Gastroesophageal sphincter (tissue), 4 donors: ENCODE results near the gene MSS51. TPM values are rescaled to one million over a fixed set of nuclear protein-coding genes. Genes with fewer than 3 reads are reported as not detected.

Experiments used
- ATAC-seq: fragments of 150-250 bp; one replicate; pipeline ENCODE4 v1.9.1; 2016; ENCODE audit warnings: mild to moderate bottlenecking, moderate library complexity
- H3K27ac ChIP-seq, 4 donors: fragments of 200-600 bp; sonication (generic) in 3 of 4; 1 replicate in 3 of 4; 2 replicates in 1 of 4; pipeline ENCODE4 v1.5.1; 2016 to 2019
- H3K27me3 ChIP-seq: fragments of 200-600 bp; sonication (generic); one replicate; pipeline ENCODE4 v1.5.1; 2019
- H3K36me3 ChIP-seq, 2 donors: fragments of 200-600 bp; sonication (generic); one replicate each; pipeline ENCODE4 v1.5.1; 2019; ENCODE audit warnings: control low read depth in 1 of 2
- H3K4me1 ChIP-seq, 3 donors: fragments of 200-600 bp; sonication (generic); 1 replicate in 2 of 3; 2 replicates in 1 of 3; pipeline ENCODE4 v1.5.1; 2016 to 2019; ENCODE audit warnings: control low read depth in 2 of 3
- H3K4me3 ChIP-seq, 2 donors: fragments of 200-600 bp; sonication (generic); one replicate each; pipeline ENCODE4 v1.5.1; 2019; ENCODE audit warnings: mild to moderate bottlenecking in 1 of 2, moderate library complexity in 1 of 2
- H3K9me3 ChIP-seq, 3 donors: fragments of 200-600 bp; sonication (generic); one replicate each; pipeline ENCODE4 v1.5.1; 2017 to 2019; ENCODE audit warnings: control low read depth in 2 of 3
- EP300 ChIP-seq: sonication (generic); formaldehyde crosslinking; IDR thresholded peaks from one replicate; pipeline ENCODE4 v1.6.1; 2017; ENCODE audit warnings: antibody characterized with exemption, mild to moderate bottlenecking
- POLR2A ChIP-seq, 2 donors: fragments of 450-650 bp; IDR thresholded peaks; one replicate each; pipeline ENCODE4 v1.6.1; 2017; ENCODE audit warnings: antibody characterized with exemption in 2 of 2, mild to moderate bottlenecking in 2 of 2, moderate library complexity in 1 of 2
- POLR2AphosphoS5 ChIP-seq: sonication (generic); formaldehyde crosslinking; IDR thresholded peaks from one replicate; pipeline ENCODE4 v1.6.1; 2017; ENCODE audit warnings: antibody characterized with exemption
- WGBS, 2 donors: methylation state at CpG; one replicate each; pipeline ENCODE4 v1.1.5; 2018; ENCODE audit warnings: low coverage in 1 of 2; 5-methylcytosine and 5-hydroxymethylcytosine counted together
- total RNA-seq, 4 donors: library from RNA; depleted of rRNA; stranded (reverse); fragments of >200 nt; gene quantifications; one replicate each; pipeline ENCODE4 v1.1.0, GENCODE V29; 2016
- TF ChIP-seq, protein P1 (sequence below), 4 experiments: fragments of 200-600 bp in 2 of 4; fragments of 450-650 bp in 2 of 4; sonication (generic) in 1 of 4; IDR thresholded peaks; one replicate each; pipeline ENCODE4 v1.5.1; 2017 to 2019; ENCODE audit warnings: antibody characterized with exemption in 4 of 4, mild to moderate bottlenecking in 2 of 4, moderate library complexity in 2 of 4

Gene MSS51
- total RNA-seq, 4 donors from 2014 or later: 0.32 to 3.9 (median 2.4) TPM

GRCh38 chr10:73467206-73467605, 33.8 kb upstream of the MSS51 start:
- H3K4me1 ChIP-seq: peaks cover 0 to 41% (median 3%) of the 10 kb centered on the region in 3 donors
- H3K9me3 ChIP-seq: no peaks in the 10 kb centered on the region
- WGBS, 2 donors: 80% methylated on average over 2 of the region's 2 CpGs; no CpG with 5 or more reads in 1 of the 2 donors
- H3K27me3 ChIP-seq: no peaks in the 10 kb centered on the region
- ATAC-seq: no peak
- no peak for TF ChIP-seq EP300
- TF ChIP-seq, protein P1, sequence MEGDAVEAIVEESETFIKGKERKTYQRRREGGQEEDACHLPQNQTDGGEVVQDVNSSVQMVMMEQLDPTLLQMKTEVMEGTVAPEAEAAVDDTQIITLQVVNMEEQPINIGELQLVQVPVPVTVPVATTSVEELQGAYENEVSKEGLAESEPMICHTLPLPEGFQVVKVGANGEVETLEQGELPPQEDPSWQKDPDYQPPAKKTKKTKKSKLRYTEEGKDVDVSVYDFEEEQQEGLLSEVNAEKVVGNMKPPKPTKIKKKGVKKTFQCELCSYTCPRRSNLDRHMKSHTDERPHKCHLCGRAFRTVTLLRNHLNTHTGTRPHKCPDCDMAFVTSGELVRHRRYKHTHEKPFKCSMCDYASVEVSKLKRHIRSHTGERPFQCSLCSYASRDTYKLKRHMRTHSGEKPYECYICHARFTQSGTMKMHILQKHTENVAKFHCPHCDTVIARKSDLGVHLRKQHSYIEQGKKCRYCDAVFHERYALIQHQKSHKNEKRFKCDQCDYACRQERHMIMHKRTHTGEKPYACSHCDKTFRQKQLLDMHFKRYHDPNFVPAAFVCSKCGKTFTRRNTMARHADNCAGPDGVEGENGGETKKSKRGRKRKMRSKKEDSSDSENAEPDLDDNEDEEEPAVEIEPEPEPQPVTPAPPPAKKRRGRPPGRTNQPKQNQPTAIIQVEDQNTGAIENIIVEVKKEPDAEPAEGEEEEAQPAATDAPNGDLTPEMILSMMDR (IDR thresholded peaks at IDR 0.05): no peak
- no peak for TF ChIP-seq POLR2AphosphoS5
- TF ChIP-seq POLR2A (IDR thresholded peaks at IDR 0.05): no peak
- H3K27ac ChIP-seq: no peak overlapping the region
- H3K36me3 ChIP-seq: peaks cover 0 to 76% of the 10 kb centered on the region in 2 donors
- no peak overlapping the region for H3K4me3 ChIP-seq

DNA sequence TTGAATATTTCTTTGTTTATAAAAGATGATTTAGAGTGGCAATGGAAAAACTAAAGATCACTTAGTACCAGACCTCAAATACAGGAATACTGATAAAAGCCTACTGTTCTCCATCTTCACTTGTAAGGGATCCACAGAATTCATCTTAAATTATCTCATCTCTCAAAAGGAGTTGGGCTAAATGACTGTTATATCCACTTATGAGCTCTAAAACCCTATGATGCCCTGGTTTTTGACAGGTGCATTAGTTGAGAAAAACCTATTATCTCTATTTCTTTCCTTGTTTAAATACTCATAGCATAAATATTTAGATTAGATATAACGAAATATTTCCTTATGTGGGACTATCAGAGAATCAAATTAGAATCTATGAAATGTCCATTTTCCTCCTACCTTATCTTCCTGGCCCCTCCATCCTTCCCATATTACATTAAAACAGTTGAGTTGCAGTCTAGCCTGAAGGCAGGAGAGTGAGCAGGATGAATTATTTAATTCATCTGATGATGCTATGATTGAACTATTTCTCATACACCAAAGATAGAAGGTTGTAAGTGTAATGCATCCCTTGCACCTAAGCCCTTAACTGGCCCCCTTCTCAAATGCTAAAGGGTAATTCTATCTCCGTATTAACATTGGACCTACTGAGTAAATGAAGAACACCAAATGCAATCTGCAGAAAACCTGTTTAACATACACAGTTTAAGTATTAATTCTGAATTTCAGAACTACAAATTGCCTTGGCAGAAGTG, 32.8 kb upstream of the MSS51 start:
- Histone ChIP-seq H3K4me1 (peaks cover 0 to 32% (median 0%) of the 10 kb centered on the region in 3 donors), H3K4me3 (no peak overlapping the region), H3K36me3 (peaks cover 0 to 75% of the 10 kb centered on the region in 2 donors), H3K27ac (no peak overlapping the region), H3K27me3 (no peaks in the 10 kb centered on the region), H3K9me3 (no peaks in the 10 kb centered on the region)
- 58 to 65% methylated on average over 2 of the region's 2 CpGs for WGBS, 2 donors
- no peak for TF ChIP-seq POLR2A (IDR thresholded peaks at IDR 0.05)
- no peak for TF ChIP-seq POLR2AphosphoS5
- TF ChIP-seq, protein P1 (IDR thresholded peaks at IDR 0.05): no peak
- no peak for TF ChIP-seq EP300
- ATAC-seq: no peak

DNA sequence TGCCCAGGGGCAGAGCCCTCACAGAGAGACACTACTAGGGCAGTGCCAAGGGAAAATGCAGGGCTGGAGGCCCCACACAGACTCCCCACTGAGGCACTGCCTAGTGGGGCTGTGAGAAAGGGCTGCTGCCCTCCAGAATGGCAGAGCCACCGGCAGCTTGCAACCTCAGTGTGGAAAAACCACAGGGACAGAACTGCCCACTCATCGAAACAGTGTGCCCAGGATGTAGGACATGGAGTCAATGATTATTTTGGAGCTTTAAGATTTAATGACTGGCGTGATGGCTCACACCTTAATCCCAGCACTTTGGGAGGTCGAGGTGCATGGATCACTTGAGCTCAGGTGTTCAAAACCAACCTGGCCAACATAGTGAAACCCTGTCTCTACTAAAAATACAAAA, 27.5 kb upstream of the MSS51 start:
- H3K4me3 ChIP-seq: no peak overlapping the region
- WGBS, 2 donors: 95% methylated on average over 4 of the region's 4 CpGs; no CpG with 5 or more reads in 1 of the 2 donors
- no peak for ATAC-seq
- no peak overlapping the region for H3K27ac ChIP-seq
- no peaks in the 10 kb centered on the region for H3K27me3 ChIP-seq
- no peak for TF ChIP-seq EP300
- TF ChIP-seq, protein P1 (IDR thresholded peaks at IDR 0.05): no peak
- no peak for TF ChIP-seq POLR2AphosphoS5
- TF ChIP-seq POLR2A (IDR thresholded peaks at IDR 0.05): no peak
- no peaks in the 10 kb centered on the region for H3K9me3 ChIP-seq
- peaks cover 0 to 8% (median 0%) of the 10 kb centered on the region in 3 donors for H3K4me1 ChIP-seq
- peaks cover 0 to 61% of the 10 kb centered on the region in 2 donors for H3K36me3 ChIP-seq

- Histone ChIP-seq H3K36me3 (peaks cover 0 to 59% of the 10 kb centered on the region in 2 donors), H3K9me3 (no peaks in the 10 kb centered on the region), H3K27ac (no peak overlapping the region), H3K4me1 (no peaks in the 10 kb centered on the region), H3K27me3 (no peaks in the 10 kb centered on the region), H3K4me3 (no peak overlapping the region)
- ATAC-seq: no peak
- TF ChIP-seq, protein P1 (IDR thresholded peaks at IDR 0.05): no peak
- TF ChIP-seq POLR2A (IDR thresholded peaks at IDR 0.05) (no peak), POLR2AphosphoS5 (no peak), EP300 (no peak)
- 75 to 83% methylated on average over 6 of the region's 6 CpGs for WGBS, 2 donors
These were observed 26.4 kb upstream of the MSS51 start for GRCh38 chr10:73459683-73460314.
